Measurements from ENCODE around the gene RAB7A. TPM values are rescaled to one million over a fixed set of nuclear protein-coding genes. Genes with fewer than 3 reads are reported as not detected.
A peak's percentile ranks its signal among the peaks of the same experiment; 100 is the strongest.

RAB7A gene
- total RNA-seq, 4 donors from 2014 or later = 98.9 to 114 (median 110) TPM

GRCh38 chr3:128786434-128787020 is 60.5 kb downstream of the RAB7A start:
- intact Hi-C loops (cut with DNase I) = loop anchor here (5.0 kb wide), 1 partner anchor 104 kb away; no protein-coding TSS in a partner anchor
- Histone ChIP-seq H3K36me3 (no peaks in the 10 kb centered on the region), H3K27me3 (no peaks in the 10 kb centered on the region), H3K9me3 (no peaks in the 10 kb centered on the region), H3K27ac (peak overlapping the region in 2 of 3 donors; percentile 20 to 27), H3K4me1 (peaks cover 57 to 70% of the 10 kb centered on the region in 2 donors), H3K4me3 (replicated peaks in 1 of 3) (no peak overlapping the region)
- 53 to 65% methylated on average over 3 of the region's 3 CpGs for WGBS, 2 donors
- DNase-seq = no peak
- TF ChIP-seq POLR2A (IDR thresholded peaks at IDR 0.05) (no peak), CTCF (IDR thresholded peaks at IDR 0.05) (no peak)

GRCh38 chr3:128787256-128788253 is 61.6 kb downstream of the RAB7A start:
- intact Hi-C loops (cut with DNase I) = loop anchor here (5.0 kb wide), 1 partner anchor 105 kb away; no protein-coding TSS in a partner anchor
- 54 to 67% methylated on average over 12 of the region's 12 CpGs for WGBS, 2 donors
- Histone ChIP-seq H3K27me3 (no peaks in the 10 kb centered on the region), H3K4me3 (replicated peaks in 1 of 3) (no peak overlapping the region), H3K36me3 (no peaks in the 10 kb centered on the region), H3K4me1 (peaks cover 48 to 60% of the 10 kb centered on the region in 2 donors), H3K27ac (peak overlapping the region; percentile 18 to 56 (median 34)), H3K9me3 (no peaks in the 10 kb centered on the region)
- TF ChIP-seq POLR2A (IDR thresholded peaks at IDR 0.05) = no peak
- TF ChIP-seq CTCF (IDR thresholded peaks at IDR 0.05) = peak in 5 of 6 experiments; percentile 34 to 70 (median 64)
- DNase-seq = peak; percentile 65 to 75

- 82 to 91% methylated on average over 5 of the region's 5 CpGs for WGBS, 2 donors
- no peak for TF ChIP-seq CTCF (IDR thresholded peaks at IDR 0.05)
- TF ChIP-seq POLR2A (IDR thresholded peaks at IDR 0.05) = no peak
- peak overlapping the region in 1 of 3 donors; percentile 34 for H3K27ac ChIP-seq
- H3K9me3 ChIP-seq = no peaks in the 10 kb centered on the region
- H3K4me3 ChIP-seq (replicated peaks in 1 of 3) = no peak overlapping the region
- H3K4me1 ChIP-seq = peaks cover 41 to 52% of the 10 kb centered on the region in 2 donors
- no peaks in the 10 kb centered on the region for H3K36me3 ChIP-seq
- no peak for DNase-seq
- H3K27me3 ChIP-seq = no peaks in the 10 kb centered on the region
- intact Hi-C loops (cut with DNase I) = loop anchor here (5.0 kb wide), 1 partner anchor 106 kb away; no protein-coding TSS in a partner anchor
Measured at GRCh38 chr3:128788268-128788869, 62.4 kb downstream of the RAB7A start.

DNA sequence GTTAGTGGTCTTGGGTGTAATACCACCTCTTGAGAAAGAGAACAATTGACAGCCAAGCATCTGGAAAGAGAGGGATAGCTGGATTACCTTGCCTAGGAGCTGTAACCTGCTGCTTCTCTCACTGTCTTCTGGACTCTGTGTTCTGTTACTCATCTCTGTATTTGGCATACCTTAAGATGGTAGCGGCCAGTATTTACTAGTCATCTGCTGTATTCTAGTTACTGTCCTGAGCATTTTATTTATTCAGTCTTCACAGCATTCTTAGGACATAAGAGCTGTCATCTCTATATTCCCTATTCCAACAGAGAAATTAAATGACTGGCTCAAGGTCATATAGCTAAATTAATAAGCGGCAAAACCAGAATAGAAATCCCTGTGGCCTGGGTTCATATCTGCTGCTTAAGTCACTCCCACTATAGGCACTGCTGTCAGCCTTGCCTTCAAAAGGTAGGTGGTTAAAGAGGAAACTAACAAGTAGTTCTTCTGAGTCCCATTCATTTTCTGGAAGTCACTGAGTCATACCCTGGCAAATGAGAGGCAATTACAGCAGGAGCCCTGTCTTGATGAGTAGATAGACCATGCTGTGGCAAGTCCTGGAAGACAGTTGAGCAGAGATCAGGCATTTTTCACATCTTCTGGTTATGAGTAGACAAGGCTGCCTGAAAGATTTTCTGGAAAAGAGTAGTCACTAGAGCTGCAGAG is 68.2 kb downstream of the RAB7A start:
- no peak overlapping the region for H3K4me3 ChIP-seq (replicated peaks in 1 of 3)
- peaks cover 14 to 25% of the 10 kb centered on the region in 2 donors for H3K36me3 ChIP-seq
- TF ChIP-seq POLR2A (IDR thresholded peaks at IDR 0.05) = no peak
- TF ChIP-seq CTCF (IDR thresholded peaks at IDR 0.05) = no peak
- peaks cover 7 to 13% of the 10 kb centered on the region in 2 donors for H3K4me1 ChIP-seq
- intact Hi-C loops (cut with DNase I) = loop anchor here (10.0 kb wide), 1 partner anchor 69 kb away; the partner anchor contains the start of gene RAB7A
- no peak overlapping the region for H3K27ac ChIP-seq
- 95 to 98% methylated on average over 2 of the region's 2 CpGs for WGBS, 2 donors
- no peaks in the 10 kb centered on the region for H3K27me3 ChIP-seq
- DNase-seq = no peak
- H3K9me3 ChIP-seq = no peaks in the 10 kb centered on the region

Measured in thyroid gland (tissue), 4 donors.